GM23338 (cell line): ENCODE data around the gene KIAA1671. TPM values are rescaled to one million over a fixed set of nuclear protein-coding genes. Genes with fewer than 3 reads are reported as not detected.

Experiments used
- ATAC-seq: fragments of 200-7000 bp; cut with Tn5 transposase; 3 replicates; pipeline ENCODE4 v1.9.1; 2020
- DNase-seq: peaks from one replicate; pipeline ENCODE4 v3.0.0-alpha.2; 2015; ENCODE audit warnings: low spot score
- H2AFZ ChIP-seq: fragments of 200-600 bp; sonication (generic); 2 replicates; pipeline ENCODE4 v1.8.0; 2016; ENCODE audit warnings: antibody characterized with exemption, mild to moderate bottlenecking, moderate library complexity
- H3F3A ChIP-seq: fragments of 200-600 bp; sonication (generic); replicated peaks from 2 replicates; pipeline ENCODE4 v1.8.0; 2017; ENCODE audit warnings: antibody characterized with exemption, mixed run types, low read depth
- H3K27ac ChIP-seq: fragments of 200-600 bp; sonication (generic); 2 replicates; pipeline ENCODE4 v1.6.1; 2016; ENCODE audit warnings: low read depth
- H3K27me3 ChIP-seq: fragments of 200-600 bp; sonication (generic); 2 replicates; pipeline ENCODE4 v1.8.0; 2016; ENCODE audit warnings: mild to moderate bottlenecking, mixed run types, moderate library complexity; ENCODE audit not compliant: insufficient read depth
- H3K36me3 ChIP-seq: fragments of 200-600 bp; sonication (generic); 2 replicates; pipeline ENCODE4 v1.8.0; 2016; ENCODE audit warnings: mild to moderate bottlenecking; ENCODE audit not compliant: insufficient read depth
- H3K4me1 ChIP-seq: fragments of 200-600 bp; sonication (generic); 2 replicates; pipeline ENCODE4 v1.8.0; 2016; ENCODE audit warnings: mild to moderate bottlenecking, moderate library complexity; ENCODE audit not compliant: insufficient read depth
- H3K4me2 ChIP-seq: fragments of 200-600 bp; sonication (generic); 2 replicates; pipeline ENCODE4 v1.7.1; 2017; ENCODE audit warnings: mixed run types
- H3K4me3 ChIP-seq: fragments of 200-600 bp; sonication (generic); 2 replicates; pipeline ENCODE4 v1.6.1; 2016; ENCODE audit warnings: mixed run types
- H3K79me2 ChIP-seq: fragments of 200-600 bp; sonication (generic); replicated peaks from 2 replicates; pipeline ENCODE4 v1.8.0; 2017; ENCODE audit warnings: mild to moderate bottlenecking; ENCODE audit not compliant: insufficient read depth
- H3K9me2 ChIP-seq: fragments of 200-600 bp; sonication (generic); 2 replicates; pipeline ENCODE4 v1.8.0; 2017; ENCODE audit not compliant: insufficient read depth
- H4K20me1 ChIP-seq: fragments of 200-600 bp; sonication (generic); replicated peaks from 2 replicates; pipeline ENCODE4 v1.8.0; 2017; ENCODE audit warnings: mild to moderate bottlenecking; ENCODE audit not compliant: insufficient read depth
- H3K27ac Mint-ChIP-seq: 2 replicates; pipeline ENCODE4 v1.8.0; 2020; ENCODE audit warnings: inconsistent platforms, mild to moderate bottlenecking, moderate library complexity, mixed read lengths
- H3K27me3 Mint-ChIP-seq: 3 replicates; pipeline ENCODE4 v1.8.0; 2022; ENCODE audit warnings: low read depth, mild to moderate bottlenecking, moderate library complexity, mixed read lengths, inconsistent platforms; ENCODE audit not compliant: insufficient read depth, poor library complexity
- H3K36me3 Mint-ChIP-seq: 3 replicates; pipeline ENCODE4 v1.8.0; 2021; ENCODE audit warnings: low read depth, mild to moderate bottlenecking, inconsistent platforms, moderate library complexity, mixed read lengths
- H3K4me1 Mint-ChIP-seq: 3 replicates; pipeline ENCODE4 v1.8.0; 2020; ENCODE audit warnings: mild to moderate bottlenecking, inconsistent platforms, mixed read lengths
- H3K4me3 Mint-ChIP-seq: 3 replicates; pipeline ENCODE4 v1.8.0; 2021; ENCODE audit warnings: moderate library complexity, mild to moderate bottlenecking, inconsistent platforms, mixed read lengths
- H3K9me3 Mint-ChIP-seq: 3 replicates; pipeline ENCODE4 v1.8.0; 2020; ENCODE audit warnings: moderate library complexity, mild to moderate bottlenecking, inconsistent platforms, mixed read lengths
- CREB1 ChIP-seq: fragments of 250-450 bp; sonication (Bioruptor Pico); IDR thresholded peaks from 2 replicates; pipeline ENCODE4 v1.5.0; 2020; ENCODE audit warnings: low read depth, mild to moderate bottlenecking, moderate library complexity
- CTCF ChIP-seq, 2 experiments: fragments of 200-600 bp in 1 of 2; sonication (generic) in 1 of 2; conservative IDR thresholded peaks; 2 replicates each; pipeline versions ENCODE4 v1.5.1 to v1.6.1; 2016 to 2017; ENCODE audit warnings: antibody characterized with exemption in 2 of 2, low read depth in 2 of 2, mild to moderate bottlenecking in 2 of 2, moderate library complexity in 1 of 2
- ETS1 ChIP-seq: IDR thresholded peaks from 2 replicates; pipeline ENCODE4 v1.6.1; 2016; ENCODE audit warnings: antibody characterized with exemption
- EZH2 ChIP-seq: fragments of 200-600 bp; sonication (generic); IDR thresholded peaks from one replicate; pipeline ENCODE4 v1.8.0; 2017; ENCODE audit warnings: antibody characterized with exemption, mild to moderate bottlenecking, low read depth; ENCODE audit not compliant: unreplicated experiment
- JUNB ChIP-seq: IDR thresholded peaks from one replicate; pipeline ENCODE4 v1.6.1; 2016; ENCODE audit warnings: antibody characterized with exemption; ENCODE audit not compliant: unreplicated experiment
- POLR2AphosphoS5 ChIP-seq: IDR thresholded peaks from 2 replicates; pipeline ENCODE4 v1.6.1; 2016; ENCODE audit warnings: antibody characterized with exemption, low read depth
- ZNF331 ChIP-seq: fragments of 250-450 bp; sonication (Bioruptor Pico); IDR thresholded peaks from 2 replicates; pipeline ENCODE4 v1.5.0; 2020; ENCODE audit warnings: low read depth, mild to moderate bottlenecking, moderate library complexity
- ZNF462 ChIP-seq: fragments of 250-450 bp; sonication (Bioruptor Pico); IDR thresholded peaks from 2 replicates; pipeline ENCODE4 v1.5.0; 2020; ENCODE audit warnings: mild to moderate bottlenecking, moderate library complexity
- polyA plus RNA-seq: library from polyadenylated mRNA; unstranded; fragments of >200 nt; fragmentation: Nextera tagmentation; extraction: Ambion mirVana; gene quantifications from 2 replicates; pipeline ENCODE4 v1.2.1, GENCODE V29; 2016
- total RNA-seq: library from RNA; depleted of rRNA; stranded (reverse); fragments of >200 nt; shearing (Covaris generic); gene quantifications from 2 replicates; pipeline ENCODE4 v1.2.3, GENCODE V29; 2014

Gene KIAA1671
- total and polyA plus RNA-seq, 2 experiments from 2014 or later = 6.1 to 27.2 TPM

GRCh38 chr22:25213221-25213620 is 260.7 kb downstream of the KIAA1671 start:
- Histone ChIP-seq H3K79me2 (no peaks in the 10 kb centered on the region), H3K36me3 (no peaks in the 10 kb centered on the region), H3K4me3 (no peak overlapping the region), H3K27ac (no peak overlapping the region), H3K4me1 (no peaks in the 10 kb centered on the region), H3K9me2 (0 out of 2 replicates have a peak, but pooled peaks cover 3% of the 10 kb centered on the region), H3K27me3 (no peaks in the 10 kb centered on the region), H3K4me2 (no peak overlapping the region), H3F3A (no peaks in the 10 kb centered on the region), H4K20me1 (no peaks in the 10 kb centered on the region), H2AFZ (no peak overlapping the region)
- DNase-seq (no peak), ATAC-seq (no peak)
- Mint-ChIP-seq H3K4me3 (no peak overlapping the region), H3K4me1 (no peaks in the 10 kb centered on the region), H3K36me3 (0 out of 3 replicates have a peak, but pooled peaks cover 4% of the 10 kb centered on the region), H3K27ac (no peak overlapping the region), H3K27me3 (no peaks in the 10 kb centered on the region), H3K9me3 (peaks cover 13% of the 10 kb centered on the region)
- TF ChIP-seq ZNF331 = no peak
- TF ChIP-seq EZH2 = no peak
- TF ChIP-seq ZNF462 (CRISPR knock-in tag) = no peak
- no peak for TF ChIP-seq CTCF (conservative IDR thresholded peaks at IDR 0.05; ENCODE audit: low read depth in 2 of 2)
- TF ChIP-seq CREB1 (CRISPR knock-in tag) = no peak
- no peak for TF ChIP-seq POLR2AphosphoS5
- no peak for TF ChIP-seq ETS1
- no peak for TF ChIP-seq JUNB
